ENCODE data around the gene PGLYRP1.

- TF ChIP-seq CTCF (IDR thresholded peaks at IDR 0.05 in 4 of 5, conservative IDR thresholded peaks at IDR 0.05 in 1 of 5) (no peak), POLR2A (IDR thresholded peaks at IDR 0.05) (peak; percentile 38 to 56)
Observed at GRCh38 chr19:45973553-45974338, 49.1 kb downstream of the PGLYRP1 start, which contains the start of gene NOVA2.
